K562 treated with DMSO at 1 percent for 4 hours (cell line): ENCODE measurements around the gene CA4. TPM values are rescaled to one million over a fixed set of nuclear protein-coding genes. Genes with fewer than 3 reads are reported as not detected.

Experiments
- total RNA-seq: library from RNA; unstranded; fragments of 300-600 nt; gene quantifications from 2 replicates; pipeline ENCODE4 v1.2.3, GENCODE V29; 2022; ENCODE audit not compliant: insufficient read depth

CA4 gene
- not detected in 2 replicates for total RNA-seq

GRCh38 chr17:60149691-60150582, at the start of gene CA4:
Gene CA4 (plus strand): TSS chr17:60149973. CDS start chr17:60150035, 62 bp downstream.

Other genes starting within 250 kb of the CA4 start
- 12.5 and 17.6 TPM in 2 replicates for gene RNFT1, start 185.2 kb upstream of the CA4 start, total RNA-seq
- gene HEATR6, start 71.1 kb upstream of the CA4 start, total RNA-seq, result 10.0 and 12.6 TPM in 2 replicates
- gene USP32, start 242.2 kb downstream of the CA4 start, total RNA-seq, result 19.9 and 26.4 TPM in 2 replicates